HG02571 (cell line): ENCODE measurements around the gene C17orf50.

ENCODE experiments used
- ATAC-seq: cut with Tn5 transposase; IDR thresholded peaks from one replicate; pipeline ENCODE4 v1.9.1; 2021; ENCODE audit warnings: mild to moderate bottlenecking, moderate library complexity; ENCODE audit not compliant: unreplicated experiment

C17orf50 gene

GRCh38 chr17:35760587-35760986, at the start of gene C17orf50:
C17orf50 (plus strand) TSS chr17:35760887; CDS start chr17:35760942, 55 bp downstream.
- ATAC-seq, result no peak

GRCh38 chr17:35710950-35711349, 49.7 kb upstream of the C17orf50 start:
- no peak for ATAC-seq

GRCh38 chr17:35713069-35713728, 47.5 kb upstream of the C17orf50 start:
- ATAC-seq, result no peak

- ATAC-seq, result no peak
These were observed 45.7 kb upstream of the C17orf50 start for GRCh38 chr17:35714988-35715387.

GRCh38 chr17:35715416-35715815, 45.3 kb upstream of the C17orf50 start:
- no peak for ATAC-seq

- ATAC-seq, result no peak
These were observed 44.5 kb upstream of the C17orf50 start for GRCh38 chr17:35716173-35716572.

GRCh38 chr17:35716897-35717465, 43.7 kb upstream of the C17orf50 start:
- no peak for ATAC-seq

GRCh38 chr17:35717475-35717874, 43.2 kb upstream of the C17orf50 start:
- no peak for ATAC-seq

- no peak for ATAC-seq
These were observed 37.0 kb upstream of the C17orf50 start for GRCh38 chr17:35723735-35724134.

- ATAC-seq, result no peak
These were observed 35.6 kb upstream of the C17orf50 start for GRCh38 chr17:35725058-35725457.

GRCh38 chr17:35725802-35726126, 34.9 kb upstream of the C17orf50 start:
- no peak for ATAC-seq

- ATAC-seq, result no peak
These were observed 34.3 kb upstream of the C17orf50 start for GRCh38 chr17:35726127-35726952.

GRCh38 chr17:35726953-35727460, 33.7 kb upstream of the C17orf50 start:
- ATAC-seq, result no peak

GRCh38 chr17:35727635-35728034, 33.1 kb upstream of the C17orf50 start:
- ATAC-seq, result no peak

GRCh38 chr17:35728551-35728950, 32.1 kb upstream of the C17orf50 start:
- no peak for ATAC-seq

GRCh38 chr17:35729405-35729833, 31.3 kb upstream of the C17orf50 start:
- ATAC-seq, result no peak

GRCh38 chr17:35730400-35731005, 30.2 kb upstream of the C17orf50 start:
- ATAC-seq, result no peak

GRCh38 chr17:35731239-35731916, 29.3 kb upstream of the C17orf50 start, which contains the start of gene RASL10B:
RASL10B (plus strand) TSS chr17:35731639; CDS start chr17:35735185, 3,546 bp downstream.
- no peak for ATAC-seq

- ATAC-seq, result no peak
These were observed 28.5 kb upstream of the C17orf50 start for GRCh38 chr17:35731917-35732805.

GRCh38 chr17:35732806-35733136, 27.9 kb upstream of the C17orf50 start:
- no peak for ATAC-seq
